ENCODE measurements around the gene BACH1. TPM values are rescaled to one million over a fixed set of nuclear protein-coding genes. Genes with fewer than 3 reads are reported as not detected.
"Not testable (repeated sequence)": the region's sequence is repeated elsewhere in the genome, so short reads cannot be mapped to it uniquely, and the experiment has no call there.

The BACH1 gene
- polyA plus RNA-seq, 1 donor: 47.1 TPM

DNA sequence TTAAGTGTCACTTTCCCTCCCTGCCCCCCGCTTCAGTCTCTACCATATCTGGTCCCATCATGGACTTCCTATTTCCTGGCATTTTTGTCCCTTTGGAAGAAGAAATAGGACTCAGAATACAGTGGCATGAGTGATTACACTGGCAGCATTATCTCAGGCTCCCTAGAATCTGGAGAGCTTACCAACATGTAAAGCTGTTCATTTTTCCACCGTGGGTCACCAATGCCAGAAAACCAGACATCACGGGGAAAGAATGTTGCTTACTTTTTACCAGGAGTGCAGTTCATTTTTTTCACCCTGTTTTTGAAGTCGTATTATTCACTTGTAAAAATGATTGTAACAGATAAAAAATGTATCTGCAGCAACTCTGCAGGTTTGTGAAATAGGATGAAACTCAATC lies 44.8 kb downstream of the BACH1 start:
- H3K27ac ChIP-seq (ENCODE audit: low read length): no peak overlapping the region
- no peak overlapping the region for H3K4me3 ChIP-seq (ENCODE audit: low read length)
- H3K36me3 ChIP-seq (ENCODE audit: control insufficient read depth, insufficient read depth, low read length): peaks cover 21% of the 10 kb centered on the region
- WGBS (ENCODE audit: insufficient coverage, low lambda C conversion rate): no CpG with 5 or more reads among the region's 4 CpGs
- no peaks in the 10 kb centered on the region for H3K9me3 ChIP-seq (ENCODE audit: control insufficient read depth, low read depth, low read length)
- DNase-seq: no peak
- no peaks in the 10 kb centered on the region for H3K27me3 ChIP-seq (ENCODE audit: control insufficient read depth, insufficient read depth, low read length)
- H3K4me1 ChIP-seq (ENCODE audit: control insufficient read depth, insufficient read depth, low read length): peaks cover 15% of the 10 kb centered on the region

DNA sequence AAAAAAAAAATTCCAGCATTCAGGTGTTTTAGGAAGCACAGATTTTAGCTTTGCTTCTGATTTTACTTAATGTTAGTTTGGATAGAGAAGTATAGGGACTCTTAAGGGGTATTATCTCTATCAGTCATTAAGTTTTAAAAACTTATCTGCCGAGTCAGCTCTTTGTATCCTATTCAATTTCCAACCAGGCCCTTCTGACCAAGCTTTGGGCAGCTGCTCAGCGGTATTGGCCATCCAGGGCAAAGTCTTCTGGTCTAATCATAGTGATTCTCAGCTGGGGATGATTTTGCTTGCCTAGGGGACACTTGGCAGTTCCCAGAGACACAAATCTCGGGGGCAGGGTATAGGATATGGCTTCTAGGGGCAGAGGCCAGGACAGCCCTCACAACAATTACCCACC lies 47.6 kb downstream of the BACH1 start:
- H3K27ac ChIP-seq (ENCODE audit: low read length): no peak overlapping the region
- no peak overlapping the region for H3K4me3 ChIP-seq (ENCODE audit: low read length)
- H3K4me1 ChIP-seq (ENCODE audit: control insufficient read depth, insufficient read depth, low read length): peaks cover 15% of the 10 kb centered on the region
- no peaks in the 10 kb centered on the region for H3K9me3 ChIP-seq (ENCODE audit: control insufficient read depth, low read depth, low read length)
- H3K27me3 ChIP-seq (ENCODE audit: control insufficient read depth, insufficient read depth, low read length): no peaks in the 10 kb centered on the region
- peaks cover 24% of the 10 kb centered on the region for H3K36me3 ChIP-seq (ENCODE audit: control insufficient read depth, insufficient read depth, low read length)
- DNase-seq: no peak
- WGBS (ENCODE audit: insufficient coverage, low lambda C conversion rate): no CpG with 5 or more reads among the region's 3 CpGs

DNA sequence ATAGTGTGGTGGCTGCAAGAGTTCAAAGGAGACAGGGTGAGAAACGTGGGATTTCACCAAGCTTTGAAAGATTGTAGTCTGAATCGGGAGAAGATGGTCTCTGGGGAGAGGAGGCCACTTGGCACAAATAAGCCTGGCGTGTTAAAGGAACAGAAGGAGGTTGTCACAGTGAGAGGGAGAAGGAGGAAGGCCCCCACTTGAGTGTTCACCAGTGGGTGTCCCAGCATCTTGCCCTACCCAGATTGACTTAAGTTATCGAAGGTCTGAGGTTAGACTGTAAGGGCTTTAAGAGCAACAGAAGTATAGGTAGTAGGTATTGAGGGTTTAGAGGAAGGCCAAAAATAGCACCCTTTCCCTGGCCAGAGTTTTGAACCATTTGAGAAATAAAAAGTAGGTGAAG lies 48.0 kb downstream of the BACH1 start:
- peaks cover 24% of the 10 kb centered on the region for H3K36me3 ChIP-seq (ENCODE audit: control insufficient read depth, insufficient read depth, low read length)
- no peaks in the 10 kb centered on the region for H3K27me3 ChIP-seq (ENCODE audit: control insufficient read depth, insufficient read depth, low read length)
- peaks cover 15% of the 10 kb centered on the region for H3K4me1 ChIP-seq (ENCODE audit: control insufficient read depth, insufficient read depth, low read length)
- no peak for DNase-seq
- H3K4me3 ChIP-seq (ENCODE audit: low read length): no peak overlapping the region
- peak overlapping the region; percentile 15 for H3K27ac ChIP-seq (ENCODE audit: low read length)
- no peaks in the 10 kb centered on the region for H3K9me3 ChIP-seq (ENCODE audit: control insufficient read depth, low read depth, low read length)
- 91% methylated on average over 2 of the region's 4 CpGs for WGBS (ENCODE audit: insufficient coverage, low lambda C conversion rate)

DNA sequence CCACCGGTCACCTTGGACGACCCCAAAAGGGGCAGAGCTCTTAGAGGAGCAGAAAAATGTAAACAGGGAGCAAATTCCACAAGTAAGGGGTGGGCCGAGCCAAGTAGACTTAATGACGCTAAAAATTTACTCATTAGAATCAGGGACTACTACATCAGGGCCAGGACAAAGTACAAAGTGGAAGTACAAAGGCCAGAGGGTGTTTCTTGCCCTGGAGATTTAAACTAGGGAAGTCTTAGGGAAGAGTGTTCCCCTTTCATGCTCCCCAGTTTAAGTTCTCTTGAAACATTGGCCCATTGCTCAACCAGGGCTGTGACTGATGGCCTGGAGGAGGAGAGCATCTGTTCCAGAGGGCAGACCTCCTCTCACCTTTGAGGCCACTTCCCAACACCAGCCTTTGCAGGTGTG lies 48.6 kb downstream of the BACH1 start:
- WGBS (ENCODE audit: insufficient coverage, low lambda C conversion rate): no CpG with 5 or more reads among the region's 4 CpGs
- Histone ChIP-seq H3K9me3 (ENCODE audit: control insufficient read depth, low read depth, low read length) (no peaks in the 10 kb centered on the region), H3K36me3 (ENCODE audit: control insufficient read depth, insufficient read depth, low read length) (peaks cover 21% of the 10 kb centered on the region), H3K4me3 (ENCODE audit: low read length) (no peak overlapping the region), H3K27me3 (ENCODE audit: control insufficient read depth, insufficient read depth, low read length) (no peaks in the 10 kb centered on the region), H3K27ac (ENCODE audit: low read length) (no peak overlapping the region), H3K4me1 (ENCODE audit: control insufficient read depth, insufficient read depth, low read length) (peaks cover 15% of the 10 kb centered on the region)
- peak; percentile 31 to 72 for DNase-seq

DNA sequence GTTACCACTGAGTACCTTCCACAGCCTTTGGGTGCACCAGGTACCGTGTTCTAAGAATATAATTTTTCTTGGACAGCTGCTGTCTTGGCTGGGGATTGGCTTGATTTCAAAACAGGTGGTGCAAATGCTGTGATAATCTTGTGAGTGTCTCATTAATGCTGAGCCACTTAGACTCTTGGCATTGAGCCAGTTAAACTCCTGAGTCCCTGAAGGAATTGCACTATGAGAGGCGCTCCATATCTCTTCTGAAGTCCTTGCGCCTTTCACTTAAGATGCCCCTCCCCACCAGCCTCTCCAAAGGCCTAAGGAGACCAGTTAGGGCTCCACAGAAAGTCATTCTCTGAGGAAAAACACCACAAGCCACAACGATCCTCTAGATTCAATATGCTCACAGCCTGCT lies 51.0 kb downstream of the BACH1 start:
- H3K27ac ChIP-seq (ENCODE audit: low read length): no peak overlapping the region
- no peaks in the 10 kb centered on the region for H3K9me3 ChIP-seq (ENCODE audit: control insufficient read depth, low read depth, low read length)
- WGBS (ENCODE audit: insufficient coverage, low lambda C conversion rate): no CpG with 5 or more reads among the region's 4 CpGs
- H3K4me3 ChIP-seq (ENCODE audit: low read length): no peak overlapping the region
- peak in 1 of 2 donors; percentile 70 for DNase-seq
- peaks cover 15% of the 10 kb centered on the region for H3K4me1 ChIP-seq (ENCODE audit: control insufficient read depth, insufficient read depth, low read length)
- H3K36me3 ChIP-seq (ENCODE audit: control insufficient read depth, insufficient read depth, low read length): peaks cover 24% of the 10 kb centered on the region
- no peaks in the 10 kb centered on the region for H3K27me3 ChIP-seq (ENCODE audit: control insufficient read depth, insufficient read depth, low read length)

DNA sequence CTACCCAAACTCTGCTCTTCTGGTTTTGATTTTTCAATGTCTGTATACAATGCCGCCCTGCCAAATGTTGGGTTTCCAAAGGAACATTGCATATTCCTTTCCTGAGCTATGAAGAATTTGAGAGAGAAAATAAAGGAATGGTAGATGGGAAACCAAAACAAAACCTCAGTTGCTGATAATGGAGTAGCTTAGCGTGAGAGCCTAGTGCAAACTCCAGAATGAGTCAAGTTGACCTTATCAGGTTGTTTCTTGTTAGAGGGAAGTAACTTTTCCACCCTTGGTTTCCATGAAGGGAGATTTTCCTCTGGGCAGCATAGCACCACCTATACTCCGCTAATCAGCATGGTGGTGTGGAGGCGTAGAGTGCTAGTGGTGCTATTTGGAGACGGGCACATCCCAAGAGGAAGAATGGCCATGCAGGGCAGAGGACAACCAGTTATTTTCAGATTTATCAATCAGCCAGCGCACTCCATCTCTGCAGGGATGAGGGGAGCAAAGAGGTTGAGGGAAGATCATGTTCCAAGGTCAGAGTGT lies 51.6 kb downstream of the BACH1 start:
- Histone ChIP-seq H3K4me3 (ENCODE audit: low read length) (no peak overlapping the region), H3K36me3 (ENCODE audit: control insufficient read depth, insufficient read depth, low read length) (peaks cover 25% of the 10 kb centered on the region), H3K27me3 (ENCODE audit: control insufficient read depth, insufficient read depth, low read length) (no peaks in the 10 kb centered on the region), H3K9me3 (ENCODE audit: control insufficient read depth, low read depth, low read length) (no peaks in the 10 kb centered on the region), H3K27ac (ENCODE audit: low read length) (no peak overlapping the region), H3K4me1 (ENCODE audit: control insufficient read depth, insufficient read depth, low read length) (peaks cover 15% of the 10 kb centered on the region)
- no peak for DNase-seq
- 50% methylated on average over 1 of the region's 6 CpGs for WGBS (ENCODE audit: insufficient coverage, low lambda C conversion rate)

DNA sequence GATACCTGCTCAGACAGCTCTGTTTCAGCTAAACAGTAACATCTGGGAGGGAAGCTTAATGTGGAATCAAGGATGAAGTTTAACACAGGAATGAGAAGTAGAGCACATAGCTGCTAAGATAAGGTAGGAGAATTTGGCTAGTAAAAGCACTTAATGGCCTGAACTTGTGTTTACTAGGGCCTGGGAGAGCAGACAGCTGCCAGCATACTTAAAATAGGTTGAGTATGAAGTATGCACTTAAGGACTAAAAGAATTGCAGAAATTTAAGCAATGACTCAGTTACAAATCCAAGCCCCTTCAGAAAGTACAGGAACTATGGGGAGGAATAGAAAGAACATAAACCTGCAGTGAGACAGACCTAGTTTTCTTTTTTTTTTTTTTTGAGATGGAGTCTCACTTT lies 53.0 kb downstream of the BACH1 start:
- Histone ChIP-seq H3K4me1 (ENCODE audit: control insufficient read depth, insufficient read depth, low read length) (peaks cover 15% of the 10 kb centered on the region), H3K27ac (ENCODE audit: low read length) (no peak overlapping the region), H3K36me3 (ENCODE audit: control insufficient read depth, insufficient read depth, low read length) (peaks cover 21% of the 10 kb centered on the region), H3K4me3 (ENCODE audit: low read length) (no peak overlapping the region), H3K27me3 (ENCODE audit: control insufficient read depth, insufficient read depth, low read length) (no peaks in the 10 kb centered on the region), H3K9me3 (ENCODE audit: control insufficient read depth, low read depth, low read length) (no peaks in the 10 kb centered on the region)
- DNase-seq: no peak

DNA sequence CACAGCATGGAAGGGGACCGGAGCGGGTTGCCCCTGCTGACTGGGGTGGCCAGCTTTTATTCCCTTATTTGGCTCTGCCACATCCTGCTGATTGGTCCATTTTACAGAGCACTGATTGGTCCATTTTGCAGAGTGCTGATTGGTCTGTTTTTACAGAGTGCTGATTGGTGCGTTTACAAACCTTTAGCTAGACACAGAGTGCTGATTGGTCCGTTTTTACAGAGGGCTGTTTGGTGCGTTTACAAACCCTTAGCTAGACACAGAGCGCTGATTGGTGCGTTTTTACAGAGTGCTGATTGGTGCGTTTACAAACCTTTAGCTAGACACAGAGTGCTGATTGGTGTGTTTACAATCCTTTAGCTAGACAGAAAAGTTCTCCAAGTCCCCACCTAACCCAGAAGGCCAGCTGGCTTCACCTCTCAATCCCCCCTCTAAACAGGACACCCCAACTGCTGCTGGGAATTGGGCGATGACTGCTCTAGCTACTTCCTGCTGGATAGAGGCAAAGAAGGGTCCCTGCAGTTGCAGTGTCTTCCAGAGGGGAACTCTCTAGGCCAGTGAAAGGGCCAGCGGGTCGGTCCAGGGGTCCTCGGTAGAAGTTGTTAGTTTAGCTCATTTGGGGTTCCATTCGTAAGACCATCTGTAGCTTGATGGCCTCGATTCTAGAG lies 56.5 kb downstream of the BACH1 start:
- H3K9me3 ChIP-seq (ENCODE audit: control insufficient read depth, low read depth, low read length); H3K27me3 ChIP-seq (ENCODE audit: control insufficient read depth, insufficient read depth, low read length); DNase-seq; H3K4me1 ChIP-seq (ENCODE audit: control insufficient read depth, insufficient read depth, low read length); H3K4me3 ChIP-seq (ENCODE audit: low read length); H3K27ac ChIP-seq (ENCODE audit: low read length): not testable (repeated sequence)
- peaks cover 18% of the 10 kb centered on the region for H3K36me3 ChIP-seq (ENCODE audit: control insufficient read depth, insufficient read depth, low read length)
- WGBS (ENCODE audit: insufficient coverage, low lambda C conversion rate): 100% methylated on average over 2 of the region's 14 CpGs

DNA sequence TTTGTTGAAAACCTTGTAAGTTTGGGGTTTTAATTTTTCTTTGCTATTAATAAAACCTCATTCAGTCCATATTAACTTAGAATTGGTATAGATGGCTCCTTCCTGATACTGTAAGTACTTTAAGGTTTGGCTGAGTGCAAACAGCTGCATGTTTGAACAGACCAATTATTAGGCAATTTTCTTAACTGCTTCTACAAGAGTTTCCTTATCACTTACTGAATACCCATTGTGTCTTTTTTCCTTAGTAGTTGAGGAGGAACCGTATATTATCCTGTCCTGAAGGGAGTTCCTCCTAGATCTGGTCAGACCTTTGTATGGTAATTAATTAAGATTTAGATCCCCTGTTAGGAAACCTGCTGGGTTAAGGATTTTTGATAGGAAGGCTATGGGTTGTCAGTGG lies 57.6 kb downstream of the BACH1 start:
- WGBS (ENCODE audit: insufficient coverage, low lambda C conversion rate): no CpG with 5 or more reads among the region's 1 CpG
- not testable (repeated sequence) for H3K27me3 ChIP-seq (ENCODE audit: control insufficient read depth, insufficient read depth, low read length); H3K27ac ChIP-seq (ENCODE audit: low read length)

DNA sequence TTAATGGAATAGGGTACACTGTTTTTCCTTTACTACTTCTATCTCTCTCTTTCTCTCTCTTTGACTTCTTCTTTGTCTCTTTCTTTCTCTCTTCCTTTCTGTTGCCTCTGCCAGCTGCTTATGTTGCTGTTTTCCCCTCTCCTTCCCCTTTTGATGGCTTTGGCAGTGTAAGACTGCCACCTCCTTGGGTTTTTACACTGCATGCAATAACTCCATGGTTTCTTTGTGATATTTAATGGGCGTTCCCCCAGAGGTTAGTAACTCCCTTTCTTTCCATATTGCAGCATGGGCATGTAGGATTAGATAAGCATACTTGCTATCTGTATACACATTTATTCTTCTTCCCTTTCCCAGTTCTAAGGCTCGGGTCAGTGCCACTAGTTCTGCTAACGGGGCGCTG lies 58.1 kb downstream of the BACH1 start:
- H3K9me3 ChIP-seq (ENCODE audit: control insufficient read depth, low read depth, low read length); H3K27ac ChIP-seq (ENCODE audit: low read length); H3K4me3 ChIP-seq (ENCODE audit: low read length); H3K27me3 ChIP-seq (ENCODE audit: control insufficient read depth, insufficient read depth, low read length); DNase-seq; H3K4me1 ChIP-seq (ENCODE audit: control insufficient read depth, insufficient read depth, low read length): not testable (repeated sequence)
- no CpG with 5 or more reads among the region's 4 CpGs for WGBS (ENCODE audit: insufficient coverage, low lambda C conversion rate)
- peaks cover 18% of the 10 kb centered on the region for H3K36me3 ChIP-seq (ENCODE audit: control insufficient read depth, insufficient read depth, low read length)

More for the DNA sequence above, 57.6 kb downstream of the BACH1 start:
- H3K9me3 ChIP-seq (ENCODE audit: control insufficient read depth, low read depth, low read length); DNase-seq; H3K4me3 ChIP-seq (ENCODE audit: low read length); H3K4me1 ChIP-seq (ENCODE audit: control insufficient read depth, insufficient read depth, low read length): not testable (repeated sequence)
- H3K36me3 ChIP-seq (ENCODE audit: control insufficient read depth, insufficient read depth, low read length): peaks cover 18% of the 10 kb centered on the region

DNA sequence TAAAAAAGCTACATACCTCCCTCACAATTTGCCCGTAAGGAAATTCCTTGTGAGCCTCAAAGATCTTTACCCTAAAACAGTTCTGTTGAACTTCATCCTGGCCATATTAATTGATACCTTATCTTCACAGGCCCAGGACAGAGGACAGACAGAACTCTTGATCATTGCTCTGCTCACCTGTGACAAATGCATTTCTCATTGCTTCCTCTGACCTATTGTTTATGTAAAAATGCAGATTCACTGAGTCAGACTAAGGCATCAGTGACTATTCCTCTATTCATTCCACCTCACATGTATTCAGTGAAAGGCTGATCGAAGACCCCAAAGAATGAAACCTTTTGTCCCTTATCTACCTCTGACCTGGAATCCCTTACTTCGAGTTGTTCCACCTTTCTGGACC lies 61.0 kb downstream of the BACH1 start:
- Histone ChIP-seq H3K9me3 (ENCODE audit: control insufficient read depth, low read depth, low read length) (no peaks in the 10 kb centered on the region), H3K27ac (ENCODE audit: low read length) (no peak overlapping the region), H3K36me3 (ENCODE audit: control insufficient read depth, insufficient read depth, low read length) (peaks cover 13% of the 10 kb centered on the region), H3K4me1 (ENCODE audit: control insufficient read depth, insufficient read depth, low read length) (no peaks in the 10 kb centered on the region), H3K27me3 (ENCODE audit: control insufficient read depth, insufficient read depth, low read length) (no peaks in the 10 kb centered on the region), H3K4me3 (ENCODE audit: low read length) (no peak overlapping the region)
- no peak for DNase-seq
- WGBS (ENCODE audit: insufficient coverage, low lambda C conversion rate): 86% methylated on average over 2 of the region's 3 CpGs
